ENCODE results near the gene HERC2. TPM values are rescaled to one million over a fixed set of nuclear protein-coding genes. Genes with fewer than 3 reads are reported as not detected.

Gene HERC2
- polyA plus RNA-seq, 1 of the 3 experiments (the other 2 are of a cell fraction): 22.3 TPM

DNA sequence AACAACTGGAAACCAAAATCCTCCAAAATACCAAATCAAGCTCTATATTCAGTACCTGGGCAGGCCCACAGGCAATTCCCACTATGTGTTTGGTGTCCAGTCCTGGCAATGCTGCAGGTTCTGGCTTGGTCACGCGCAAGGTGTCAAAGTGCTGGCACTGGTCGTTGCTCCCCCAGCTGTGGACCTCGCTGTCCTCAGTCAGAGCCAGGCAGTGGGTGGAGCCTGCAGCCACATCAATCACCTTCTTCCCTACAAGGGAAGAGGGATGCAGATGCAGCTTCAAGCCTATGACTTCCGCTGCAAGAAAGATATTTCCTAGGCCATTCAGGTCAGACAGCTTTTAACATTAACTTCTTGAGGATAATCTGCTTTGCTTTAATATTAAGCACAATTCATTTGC, 61.3 kb downstream of the HERC2 start:
- Histone ChIP-seq H4K20me1 (ENCODE audit: insufficient read depth) (no peaks in the 10 kb centered on the region), H3K4me3 (ENCODE audit: low read depth in 2 of 2, low read length in 1 of 2) (no peak overlapping the region), H3K4me2 (no peak overlapping the region), H3K79me2 (ENCODE audit: insufficient read depth) (peaks cover 25% of the 10 kb centered on the region), H3K36me3 (replicated peaks in 1 of 2; ENCODE audit: control insufficient read depth in 1 of 2, insufficient read depth in 2 of 2, low read length in 1 of 2) (peaks cover 11 to 28% of the 10 kb centered on the region in 2 experiments), H3K9ac (no peak overlapping the region), H3K4me1 (ENCODE audit: control insufficient read depth in 1 of 2, insufficient read depth in 2 of 2, low read depth in 1 of 2, low read length in 1 of 2) (no peaks in the 10 kb centered on the region; a peak in 1 of 4 replicates), H3K9me3 (no peaks in the 10 kb centered on the region), H3K27ac (ENCODE audit: low read depth in 2 of 2, low read length in 1 of 2) (no peak overlapping the region), H3K9me2 (no peaks in the 10 kb centered on the region), H2AFZ (ENCODE audit: low read depth) (no peak overlapping the region), H3K27me3 (ENCODE audit: insufficient read depth) (no peaks in the 10 kb centered on the region), H3F3A (replicated peaks; ENCODE audit: insufficient read depth) (no peaks in the 10 kb centered on the region)
- DNase-seq: no peak
- POLR2A ChIA-PET: no interaction called here
- 100% methylated on average over 1 of the region's 5 CpGs for WGBS (ENCODE audit: low lambda C conversion rate)
- TF ChIP-seq CTCF (IDR thresholded peaks at IDR 0.05) (no peak), FOXM1 (IDR thresholded peaks at IDR 0.05; ENCODE audit: low read depth) (no peak), RFX5 (IDR thresholded peaks at IDR 0.05; ENCODE audit: low read length) (no peak), RXRA (IDR thresholded peaks at IDR 0.05; ENCODE audit: borderline replicate concordance, low read depth) (no peak), MAX (IDR thresholded peaks at IDR 0.05; ENCODE audit: low read depth) (no peak), EZH2phosphoT487 (IDR thresholded peaks at IDR 0.05; ENCODE audit: borderline replicate concordance, low read depth) (no peak), NFIC (IDR thresholded peaks at IDR 0.05; ENCODE audit: borderline replicate concordance) (no peak), USF2 (IDR thresholded peaks at IDR 0.05; ENCODE audit: borderline replicate concordance, low read depth, low read length) (no peak), NRF1 (IDR thresholded peaks at IDR 0.05; ENCODE audit: low read depth, low read length) (no peak), TAF1 (IDR thresholded peaks at IDR 0.05; ENCODE audit: borderline replicate concordance, low read depth, low read length) (no peak), RAD21 (IDR thresholded peaks at IDR 0.05; ENCODE audit: low read length) (no peak), SMC3 (IDR thresholded peaks at IDR 0.05; ENCODE audit: low read depth, low read length) (no peak), GATA2 (CRISPR knock-in tag; IDR thresholded peaks at IDR 0.05) (no peak), YY1 (IDR thresholded peaks at IDR 0.05; ENCODE audit: low read depth) (no peak), POLR2AphosphoS5 (IDR thresholded peaks at IDR 0.05; ENCODE audit: low read depth, low read length) (no peak), JUND (IDR thresholded peaks at IDR 0.05) (no peak), RCOR1 (IDR thresholded peaks at IDR 0.05; ENCODE audit: low read length) (no peak), USF1 (IDR thresholded peaks at IDR 0.05; ENCODE audit: borderline replicate concordance, low read depth) (no peak)
- TF ChIP-seq, protein P1, sequence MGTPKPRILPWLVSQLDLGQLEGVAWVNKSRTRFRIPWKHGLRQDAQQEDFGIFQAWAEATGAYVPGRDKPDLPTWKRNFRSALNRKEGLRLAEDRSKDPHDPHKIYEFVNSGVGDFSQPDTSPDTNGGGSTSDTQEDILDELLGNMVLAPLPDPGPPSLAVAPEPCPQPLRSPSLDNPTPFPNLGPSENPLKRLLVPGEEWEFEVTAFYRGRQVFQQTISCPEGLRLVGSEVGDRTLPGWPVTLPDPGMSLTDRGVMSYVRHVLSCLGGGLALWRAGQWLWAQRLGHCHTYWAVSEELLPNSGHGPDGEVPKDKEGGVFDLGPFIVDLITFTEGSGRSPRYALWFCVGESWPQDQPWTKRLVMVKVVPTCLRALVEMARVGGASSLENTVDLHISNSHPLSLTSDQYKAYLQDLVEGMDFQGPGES (IDR thresholded peaks at IDR 0.05; ENCODE audit: low read depth, low read length): no peak
- TF ChIP-seq, protein P2, sequence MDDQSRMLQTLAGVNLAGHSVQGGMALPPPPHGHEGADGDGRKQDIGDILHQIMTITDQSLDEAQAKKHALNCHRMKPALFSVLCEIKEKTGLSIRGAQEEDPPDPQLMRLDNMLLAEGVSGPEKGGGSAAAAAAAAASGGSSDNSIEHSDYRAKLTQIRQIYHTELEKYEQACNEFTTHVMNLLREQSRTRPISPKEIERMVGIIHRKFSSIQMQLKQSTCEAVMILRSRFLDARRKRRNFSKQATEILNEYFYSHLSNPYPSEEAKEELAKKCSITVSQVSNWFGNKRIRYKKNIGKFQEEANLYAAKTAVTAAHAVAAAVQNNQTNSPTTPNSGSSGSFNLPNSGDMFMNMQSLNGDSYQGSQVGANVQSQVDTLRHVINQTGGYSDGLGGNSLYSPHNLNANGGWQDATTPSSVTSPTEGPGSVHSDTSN (IDR thresholded peaks at IDR 0.05): no peak
- CTCF ChIA-PET: interaction anchor here (1.1 kb wide), 1 partner anchor 135 kb away, joined by 3 read pairs; no protein-coding TSS in a partner anchor

All from SK-N-SH (cell line).